HG03175 (cell line): ENCODE measurements around the gene SDC3.

Experiments used
- ATAC-seq: cut with Tn5 transposase; IDR thresholded peaks from one replicate; pipeline ENCODE4 v1.9.1; 2021; ENCODE audit warnings: mild to moderate bottlenecking, moderate library complexity; ENCODE audit not compliant: unreplicated experiment

Gene SDC3

DNA sequence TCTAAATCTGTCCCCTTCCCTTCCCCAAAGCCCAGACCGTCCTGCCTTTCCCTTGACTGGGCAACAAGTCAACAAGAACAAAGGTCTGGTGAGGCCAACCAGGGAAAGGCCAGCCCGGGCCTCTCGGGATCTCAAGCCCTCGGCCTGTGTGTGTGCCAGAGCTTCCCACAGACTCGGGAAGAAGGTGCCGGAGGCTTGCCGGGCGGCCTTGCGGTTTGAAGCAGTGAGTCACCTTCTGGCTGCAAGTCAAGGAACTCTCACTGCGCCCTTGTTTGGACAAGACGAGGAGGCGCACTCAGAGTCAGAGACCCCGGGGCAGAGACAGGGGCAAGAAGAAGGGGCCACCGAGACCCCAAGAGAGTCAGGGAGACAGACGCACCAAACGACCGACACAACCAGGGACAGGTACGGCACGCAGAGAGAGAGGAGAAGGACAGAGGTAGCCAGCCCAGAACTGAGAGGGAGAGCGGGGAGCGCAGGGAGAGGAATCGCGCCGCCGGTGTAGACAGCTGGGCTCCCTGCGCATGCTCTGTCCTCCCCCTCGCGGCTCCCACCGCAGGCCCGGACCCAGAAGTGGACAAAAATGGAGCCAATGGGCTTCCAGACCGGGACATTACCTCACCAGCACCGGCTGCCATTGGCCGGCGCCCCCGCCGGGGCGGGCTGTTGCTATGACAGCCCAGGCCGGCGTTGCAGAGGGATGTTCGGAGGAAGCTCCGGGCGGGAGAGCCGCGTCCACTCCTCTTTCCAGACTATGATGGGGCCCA is 84.4 kb downstream of the SDC3 start:
- ATAC-seq = peak; percentile 95

DNA sequence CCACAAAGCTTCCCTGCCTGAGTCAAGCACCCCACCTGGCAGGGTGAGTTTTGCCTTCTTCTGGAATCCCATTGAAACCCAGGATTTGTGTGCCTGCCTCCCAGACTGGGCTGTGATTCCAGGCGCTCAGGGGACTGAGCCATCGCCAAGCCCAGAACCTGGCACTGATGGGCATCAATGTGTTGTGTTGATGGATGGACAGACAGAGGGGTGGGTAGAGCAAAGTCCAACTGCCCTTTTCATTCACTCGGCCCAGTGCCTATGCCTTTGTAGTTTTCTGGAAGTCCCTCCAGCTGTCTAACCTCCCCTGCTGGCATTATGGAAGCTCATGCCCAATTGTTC is 85.0 kb downstream of the SDC3 start:
- no peak for ATAC-seq

- no peak for ATAC-seq
Measured at GRCh38 chr1:30822966-30823581, 85.5 kb downstream of the SDC3 start.

DNA sequence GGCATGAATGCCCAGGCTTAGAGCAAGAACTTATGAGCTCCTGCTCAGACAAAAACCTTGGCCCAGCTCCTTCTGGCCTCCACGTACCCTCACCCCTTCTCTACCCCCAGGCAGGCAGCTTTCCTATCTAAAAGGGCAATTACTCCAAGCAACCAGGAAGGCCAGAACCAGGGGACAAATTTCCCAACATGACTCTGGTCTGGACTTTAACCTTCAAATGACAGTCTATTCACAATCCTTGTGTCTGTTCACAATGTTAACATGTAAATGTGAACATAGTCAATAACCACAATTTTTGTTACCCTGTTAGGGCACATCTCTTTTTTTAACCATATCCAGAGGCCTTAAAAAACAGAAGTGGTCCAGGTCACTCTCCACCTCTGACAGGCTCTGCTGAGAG is 86.6 kb downstream of the SDC3 start:
- ATAC-seq = no peak

- ATAC-seq = no peak
Measured at GRCh38 chr1:30820299-30820698, 88.3 kb downstream of the SDC3 start.
